ENCODE data around the gene PTGR3. TPM values are rescaled to one million over a fixed set of nuclear protein-coding genes. Genes with fewer than 3 reads are reported as not detected.

The PTGR3 gene
- total RNA-seq, 1 experiment from 2014 or later: 1.6 TPM

- Histone ChIP-seq H3K23me2 (ENCODE audit: insufficient read length, low read depth, low read length, poor library complexity, severe bottlenecking) (no peaks in the 10 kb centered on the region), H3K79me2 (ENCODE audit: insufficient read depth, low read length) (no peaks in the 10 kb centered on the region), H3K4me1 (ENCODE audit: insufficient read depth, low read length) (no peaks in the 10 kb centered on the region), H3T11ph (ENCODE audit: low read length) (no peak overlapping the region), H4K5ac (ENCODE audit: insufficient read length, low read depth, low read length) (no peak overlapping the region), H2BK15ac (ENCODE audit: low read depth, low read length) (no peak overlapping the region), H3K4ac (ENCODE audit: low read depth, low read length) (no peak overlapping the region), H3K56ac (ENCODE audit: insufficient read length, low read depth, low read length) (no peak overlapping the region), H2AK5ac (ENCODE audit: insufficient read length, low read length) (no peak overlapping the region), H3K14ac (ENCODE audit: insufficient read depth, low read length) (no peak overlapping the region), H3K9ac (ENCODE audit: extremely low read depth, insufficient read length, low read length) (no peak overlapping the region), H3K9me3 (ENCODE audit: control insufficient read depth, low read depth, low read length) (no peaks in the 10 kb centered on the region), H2AFZ (ENCODE audit: low read length) (no peak overlapping the region), H4K91ac (ENCODE audit: insufficient read length, low read depth, low read length) (no peak overlapping the region), H2BK120ac (ENCODE audit: low read depth, low read length, poor library complexity, severe bottlenecking) (no peak overlapping the region), H3K79me1 (ENCODE audit: insufficient read depth, low read depth, low read length, poor library complexity, severe bottlenecking) (no peaks in the 10 kb centered on the region), H3K27ac (ENCODE audit: insufficient read length, low read depth, low read length) (no peak overlapping the region), H4K20me1 (ENCODE audit: control insufficient read depth, insufficient read depth, insufficient read length) (no peaks in the 10 kb centered on the region), H3K18ac (ENCODE audit: insufficient read length, low read depth, low read length) (no peak overlapping the region), H3K4me2 (ENCODE audit: insufficient read depth, insufficient read length, low read length) (no peak overlapping the region), H2BK20ac (ENCODE audit: low read depth, low read length, poor library complexity, severe bottlenecking) (no peak overlapping the region), H2BK12ac (ENCODE audit: insufficient read length, low read depth, low read length) (no peak overlapping the region), H4K8ac (replicated peaks; ENCODE audit: insufficient read length, low read depth, low read length) (no peak overlapping the region), H3K27me3 (ENCODE audit: insufficient read depth, low read length) (no peaks in the 10 kb centered on the region), H3K23ac (ENCODE audit: insufficient read length, low read depth, low read length) (no peak overlapping the region), H2BK5ac (ENCODE audit: insufficient read length, low read length) (no peak overlapping the region)
- no peaks in the 10 kb centered on the region for H3K4me1 Mint-ChIP-seq
- no peaks in the 10 kb centered on the region for H3K27me3 Mint-ChIP-seq (ENCODE audit: low read depth)
- DNase-seq: no peak
- TF ChIP-seq, protein P1, sequence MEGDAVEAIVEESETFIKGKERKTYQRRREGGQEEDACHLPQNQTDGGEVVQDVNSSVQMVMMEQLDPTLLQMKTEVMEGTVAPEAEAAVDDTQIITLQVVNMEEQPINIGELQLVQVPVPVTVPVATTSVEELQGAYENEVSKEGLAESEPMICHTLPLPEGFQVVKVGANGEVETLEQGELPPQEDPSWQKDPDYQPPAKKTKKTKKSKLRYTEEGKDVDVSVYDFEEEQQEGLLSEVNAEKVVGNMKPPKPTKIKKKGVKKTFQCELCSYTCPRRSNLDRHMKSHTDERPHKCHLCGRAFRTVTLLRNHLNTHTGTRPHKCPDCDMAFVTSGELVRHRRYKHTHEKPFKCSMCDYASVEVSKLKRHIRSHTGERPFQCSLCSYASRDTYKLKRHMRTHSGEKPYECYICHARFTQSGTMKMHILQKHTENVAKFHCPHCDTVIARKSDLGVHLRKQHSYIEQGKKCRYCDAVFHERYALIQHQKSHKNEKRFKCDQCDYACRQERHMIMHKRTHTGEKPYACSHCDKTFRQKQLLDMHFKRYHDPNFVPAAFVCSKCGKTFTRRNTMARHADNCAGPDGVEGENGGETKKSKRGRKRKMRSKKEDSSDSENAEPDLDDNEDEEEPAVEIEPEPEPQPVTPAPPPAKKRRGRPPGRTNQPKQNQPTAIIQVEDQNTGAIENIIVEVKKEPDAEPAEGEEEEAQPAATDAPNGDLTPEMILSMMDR (conservative IDR thresholded peaks at IDR 0.05): no peak
- WGBS (ENCODE audit: extremely low coverage, insufficient read length, low lambda C conversion rate): no CpG with 5 or more reads among the region's 20 CpGs
- no peaks in the 10 kb centered on the region; a peak in 1 of 5 replicates for H3K9me3 Mint-ChIP-seq
- no peaks in the 10 kb centered on the region for H3K36me3 Mint-ChIP-seq (ENCODE audit: insufficient read depth in 1 of 3, low read depth in 3 of 3)
- no peak overlapping the region for H3K27ac Mint-ChIP-seq
- no peak overlapping the region for H3K4me3 Mint-ChIP-seq
Observed at GRCh38 chr18:75248426-75249174, 39.7 kb upstream of the PTGR3 start.
